Amygdala (tissue), 56 donors: ENCODE data around the gene HERC3.

ENCODE experiments used
- DNase-seq, 56 donors: peaks; one replicate each; lab custom pipeline; 2025; lab: John Stamatoyannopoulos, UW

Gene HERC3

GRCh38 chr4:88706574-88706973 is 114.3 kb downstream of the HERC3 start:
- DNase-seq: peak in 35 of 56 donors; percentile 8 to 65 (median 29)

DNA sequence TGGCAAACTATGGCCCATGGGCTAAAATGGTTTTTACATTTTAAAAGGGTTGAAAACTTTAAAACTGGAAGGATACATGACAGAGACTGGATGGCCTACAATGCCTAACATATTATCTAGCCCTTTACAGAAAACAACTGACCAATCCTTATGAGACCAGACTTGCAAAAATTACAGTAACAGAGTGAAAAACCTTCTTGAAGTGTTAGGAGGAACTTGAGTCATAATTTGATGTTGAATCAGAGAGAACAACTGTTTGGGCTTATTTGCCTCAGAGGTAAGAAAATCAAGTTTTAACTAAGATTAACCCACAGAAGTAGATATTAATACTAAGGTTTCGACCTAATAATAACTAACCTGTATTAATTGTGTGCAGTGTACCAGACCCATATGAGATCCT is 117.7 kb downstream of the HERC3 start:
- DNase-seq: no peak

DNA sequence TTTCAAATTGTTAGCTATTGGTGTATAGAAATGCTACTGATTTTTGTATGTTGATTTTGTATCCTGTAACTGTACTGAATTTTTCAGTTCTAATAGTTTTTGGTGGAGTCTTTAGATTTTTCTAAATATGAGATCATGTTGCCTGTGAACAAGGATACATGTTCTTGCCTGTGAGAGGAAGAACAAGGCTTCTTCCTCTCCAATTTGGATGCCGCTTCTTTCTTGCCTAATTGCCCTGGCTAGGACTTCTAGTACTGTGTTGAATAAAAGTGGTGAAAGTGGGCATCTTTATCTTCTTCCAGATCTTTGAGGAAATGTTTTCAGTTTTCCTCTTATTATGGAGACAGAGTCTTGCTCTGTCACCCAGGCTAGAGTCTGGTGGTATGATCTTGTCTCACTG is 121.5 kb downstream of the HERC3 start:
- no peak for DNase-seq

DNA sequence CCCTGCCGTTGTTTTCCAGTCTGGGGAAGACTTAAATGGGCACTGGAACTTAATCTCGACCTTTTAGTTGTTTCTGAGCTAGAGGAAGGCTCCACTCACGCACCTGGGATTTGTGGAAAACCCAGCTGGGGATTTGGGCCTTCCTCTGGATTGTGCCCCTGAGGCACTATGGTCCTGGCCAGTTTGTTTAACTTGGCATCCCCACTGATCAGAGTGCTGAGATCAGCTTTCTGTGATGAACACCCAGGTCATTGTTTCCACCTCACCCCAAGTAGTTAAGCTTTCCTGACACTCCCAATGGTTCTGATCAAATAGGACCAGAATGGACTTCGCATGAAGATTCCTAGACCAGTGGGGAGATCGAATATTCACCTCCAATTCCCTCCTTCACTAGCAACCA is 125.8 kb downstream of the HERC3 start:
- DNase-seq: no peak

DNA sequence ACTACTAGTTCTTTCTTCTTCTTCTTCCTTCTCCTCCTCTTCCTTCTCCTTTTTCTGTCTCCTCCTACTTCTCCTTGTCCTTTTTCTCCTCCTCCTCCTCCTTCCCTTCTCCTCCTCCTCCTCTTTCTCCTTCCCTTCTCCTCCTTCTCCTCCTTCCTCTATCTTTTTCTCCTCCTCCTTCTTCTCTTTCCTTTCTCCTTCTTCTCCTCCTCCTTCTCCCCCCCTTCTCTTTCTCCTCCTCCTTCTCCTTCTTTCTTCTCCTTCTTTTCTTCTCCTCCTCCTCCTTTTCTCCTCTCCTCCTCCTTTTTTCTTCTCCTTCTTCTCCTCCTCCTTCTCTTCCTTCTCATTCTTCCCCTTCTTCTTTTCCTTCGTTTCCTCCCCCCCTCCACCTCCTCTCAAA is 127.1 kb downstream of the HERC3 start:
- no peak for DNase-seq

DNA sequence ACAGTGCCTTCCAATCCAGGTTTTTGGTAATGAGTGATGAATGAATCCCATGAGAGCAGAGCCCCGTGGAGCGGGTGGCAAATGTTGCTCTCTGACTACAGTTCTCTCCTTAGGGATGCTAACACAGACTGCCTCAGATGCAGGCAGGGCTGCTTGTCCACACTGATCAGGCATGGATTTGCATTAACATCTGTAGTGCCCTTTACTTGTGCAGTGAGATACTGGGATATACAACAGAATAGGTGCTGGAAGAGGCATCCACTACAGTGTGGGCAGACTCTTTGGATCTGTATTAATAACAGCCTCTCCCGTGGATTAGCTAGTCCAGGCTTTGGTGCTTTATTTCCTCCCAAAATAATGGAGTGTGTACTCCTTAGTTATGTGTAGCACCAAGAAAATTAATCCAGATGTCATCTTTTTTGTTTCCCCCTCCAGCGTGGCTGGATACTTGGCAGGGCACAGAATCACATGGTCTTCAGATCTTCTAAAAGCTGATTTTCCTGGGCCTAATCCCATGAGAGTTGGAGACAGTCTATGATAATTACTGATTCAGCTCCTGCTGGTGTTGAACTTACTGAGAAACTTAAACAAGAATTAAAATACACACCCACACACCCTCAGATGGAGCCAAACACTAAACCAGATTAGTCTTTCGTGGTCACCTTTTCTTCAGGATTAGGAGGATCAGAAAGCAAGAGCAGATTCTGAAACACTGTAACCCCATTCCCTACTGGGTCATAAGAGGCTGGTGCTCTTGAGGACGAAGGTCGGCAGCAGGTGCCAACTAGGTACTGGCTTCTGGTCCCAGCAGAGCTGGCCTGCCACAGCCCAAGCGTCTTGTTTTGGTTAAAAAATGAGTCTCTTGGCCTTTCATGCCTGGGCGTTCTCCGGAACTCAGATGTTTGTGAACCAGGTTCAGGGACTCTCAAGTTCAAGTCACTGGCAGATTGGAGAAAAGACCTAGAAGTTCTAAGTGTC is 128.5 kb downstream of the HERC3 start:
- DNase-seq: peak in 1 of 56 donors; percentile 17

- no peak for DNase-seq
These were observed 130.0 kb downstream of the HERC3 start for GRCh38 chr4:88722276-88722780.

DNA sequence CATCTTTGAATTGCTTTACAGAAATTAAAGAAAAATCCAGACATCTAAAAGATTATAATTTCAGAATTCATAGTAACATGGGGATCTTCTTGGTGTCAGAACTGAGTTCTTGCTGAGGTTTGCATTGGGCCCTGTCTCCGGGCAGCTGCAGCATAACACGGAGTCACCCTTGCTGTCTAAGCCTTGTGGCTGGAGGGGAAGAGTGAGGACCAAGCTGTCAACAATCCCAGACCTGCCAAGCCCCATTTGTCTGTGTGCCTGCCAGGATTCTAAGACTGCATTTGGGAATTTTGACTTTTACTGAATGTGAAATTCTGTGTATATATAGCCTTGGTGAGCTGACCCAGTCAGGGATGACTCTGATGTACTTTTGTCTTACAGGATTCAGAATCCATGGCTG is 130.5 kb downstream of the HERC3 start:
- no peak for DNase-seq

DNA sequence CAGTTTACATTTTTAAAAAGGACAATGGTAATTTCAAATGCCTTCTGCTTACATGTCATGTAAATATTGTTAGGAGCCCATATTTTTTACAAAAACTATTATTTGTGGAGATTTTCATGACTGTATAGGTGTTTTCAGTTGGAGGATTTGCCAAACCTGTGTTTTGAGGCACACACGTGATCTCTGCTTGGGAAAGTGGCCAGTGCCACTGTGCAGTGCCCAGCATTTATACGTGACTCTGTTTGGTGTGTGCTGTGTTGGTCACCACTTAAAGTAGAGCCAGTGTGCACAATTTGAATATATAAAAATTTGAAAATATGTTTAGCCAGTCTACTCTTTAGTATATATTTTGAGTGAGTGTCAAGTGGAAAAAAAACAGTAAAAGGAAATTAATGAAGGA is 132.1 kb downstream of the HERC3 start:
- no peak for DNase-seq

- DNase-seq: no peak
These were observed 132.9 kb downstream of the HERC3 start for GRCh38 chr4:88725143-88725542.

GRCh38 chr4:88725986-88726385 is 133.7 kb downstream of the HERC3 start:
- peak in 9 of 56 donors; percentile 5 to 41 (median 16) for DNase-seq

DNA sequence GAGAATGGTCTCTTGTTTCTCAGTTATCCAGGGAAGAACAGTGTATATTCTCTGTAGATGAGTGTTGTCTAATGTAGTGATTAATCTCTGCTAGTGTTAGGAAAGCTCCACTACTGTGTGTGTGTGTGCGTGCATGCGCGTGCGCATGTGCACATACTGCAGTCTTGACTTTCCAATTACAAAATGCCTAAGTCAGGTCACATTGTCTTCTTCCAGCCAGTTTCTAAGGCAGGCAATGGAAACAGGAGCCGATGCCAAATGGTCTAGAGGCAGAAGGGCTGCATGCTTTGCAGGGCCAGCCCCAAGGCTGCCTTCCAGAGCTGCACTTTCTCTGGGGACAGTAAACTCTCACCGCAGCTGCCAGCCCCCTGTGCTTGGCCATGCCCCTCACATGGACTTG is 135.9 kb downstream of the HERC3 start:
- peak in 5 of 56 donors; percentile 14 to 41 (median 18) for DNase-seq

- no peak for DNase-seq
These were observed 137.0 kb downstream of the HERC3 start for GRCh38 chr4:88729146-88729760.

DNA sequence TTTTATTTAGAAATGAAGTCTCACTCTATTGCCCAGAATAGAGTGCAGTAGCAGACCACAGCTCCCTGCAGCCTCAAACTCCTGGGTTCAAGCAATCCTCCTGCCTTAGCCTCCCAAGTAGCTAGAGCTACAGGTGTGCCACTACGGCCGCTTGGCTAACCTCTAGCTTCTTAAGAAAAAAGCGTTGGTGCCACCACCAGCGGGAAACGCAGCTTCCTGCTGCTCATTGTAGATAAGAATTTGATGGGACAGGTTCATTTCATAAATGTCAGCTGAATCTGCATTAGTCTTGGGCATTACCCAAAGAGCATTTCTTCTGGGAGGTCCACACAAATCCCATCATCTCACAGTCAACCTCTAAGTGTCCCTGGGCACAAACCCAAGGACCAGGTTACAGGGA is 138.5 kb downstream of the HERC3 start:
- DNase-seq: no peak

- DNase-seq: no peak
These were observed 139.1 kb downstream of the HERC3 start for GRCh38 chr4:88731381-88731780.

DNA sequence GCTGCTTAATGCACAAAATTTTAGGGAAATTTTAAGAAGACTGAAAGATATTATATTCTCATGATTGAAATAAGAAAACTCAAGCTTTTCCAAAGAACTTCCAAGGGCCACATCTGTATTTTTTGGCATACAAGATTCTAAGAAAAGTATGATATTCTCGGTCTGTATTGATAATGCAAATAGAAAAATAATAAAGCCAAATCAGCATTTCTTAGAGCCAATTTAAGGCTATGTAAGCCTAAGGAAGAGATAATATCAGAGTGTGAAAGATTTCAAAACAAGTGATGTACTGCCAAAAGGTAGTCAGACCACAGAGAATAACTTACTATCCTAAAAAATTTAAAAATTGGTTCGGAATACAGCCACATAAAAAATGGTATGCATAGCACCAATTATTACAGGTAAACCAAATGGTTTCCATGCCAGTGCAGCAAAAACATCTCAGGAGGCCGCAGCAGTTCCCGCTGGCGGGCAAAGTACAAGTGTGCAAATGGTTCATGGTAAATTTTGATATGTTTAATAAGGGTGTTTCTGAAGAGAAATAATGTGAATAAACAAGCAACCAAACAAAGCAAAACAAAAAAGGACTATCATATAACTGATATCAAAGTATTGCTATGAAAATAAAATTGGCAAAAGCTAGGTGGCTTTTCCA is 140.6 kb downstream of the HERC3 start:
- no peak for DNase-seq

- no peak for DNase-seq
These were observed 142.2 kb downstream of the HERC3 start for GRCh38 chr4:88734403-88734949.

DNA sequence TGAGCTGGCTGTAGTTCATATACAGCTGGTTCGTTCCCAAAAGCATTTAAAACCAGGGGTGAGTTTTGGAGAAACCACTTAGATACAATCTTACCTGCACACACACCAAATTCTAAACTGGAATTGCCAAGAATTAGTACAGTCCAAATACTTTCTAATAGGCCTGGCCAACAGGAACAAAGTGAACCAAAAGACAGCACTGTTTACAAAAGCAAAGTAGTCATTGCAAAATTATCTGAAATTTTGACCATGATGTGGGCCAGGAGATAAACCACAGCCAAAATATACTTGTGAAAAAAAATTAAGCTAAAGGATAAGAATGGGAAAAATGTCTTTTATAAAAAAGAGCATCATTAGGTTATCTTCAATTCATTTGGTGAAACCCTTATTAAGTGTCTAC is 143.3 kb downstream of the HERC3 start:
- no peak for DNase-seq

GRCh38 chr4:88736264-88736663 is 144.0 kb downstream of the HERC3 start:
- no peak for DNase-seq

DNA sequence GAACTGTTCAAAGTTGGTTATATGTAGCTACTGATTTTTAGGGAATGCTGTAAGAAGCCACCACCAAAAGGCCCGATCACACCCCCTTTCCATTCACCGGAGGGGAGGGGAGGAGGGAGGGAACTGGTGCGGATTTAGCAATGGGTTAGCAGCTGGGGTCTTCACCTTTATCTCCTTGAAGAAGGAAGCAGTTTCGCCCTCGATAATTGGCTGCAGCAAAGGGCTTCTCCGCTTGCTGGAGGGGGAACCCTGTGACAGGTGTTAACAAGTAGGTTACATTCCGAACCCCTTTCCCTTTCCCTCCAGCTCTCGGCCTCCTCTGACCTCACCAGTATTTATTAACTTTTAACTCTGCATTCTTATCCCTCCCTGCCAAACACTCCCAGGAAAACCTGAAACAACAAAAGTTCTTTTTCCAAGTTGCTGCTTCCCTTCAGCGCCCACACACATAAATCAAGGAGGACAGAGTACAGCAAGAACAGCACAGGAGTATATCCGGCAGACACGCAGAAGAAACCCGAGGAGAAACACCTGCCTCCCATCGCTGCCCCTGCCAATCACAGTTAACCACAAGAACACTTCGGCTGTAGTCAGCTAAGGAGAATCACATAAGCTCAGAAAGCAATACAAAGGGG is 145.1 kb downstream of the HERC3 start:
- DNase-seq: peak in 1 of 56 donors; percentile 23
